ENCODE results near the gene MRPL1. TPM values are rescaled to one million over a fixed set of nuclear protein-coding genes. Genes with fewer than 3 reads are reported as not detected.
"Not testable (repeated sequence)": the region's sequence is repeated elsewhere in the genome, so short reads cannot be mapped to it uniquely, and the experiment has no call there.

The MRPL1 gene
- polyA plus RNA-seq, 1 donor (not counting 4 experiments of a cell fraction or from before 2014, with no cell fraction given): 71.4 TPM

GRCh38 chr4:77930876-77931275 lies 68.2 kb downstream of the MRPL1 start:
- Histone ChIP-seq H3K4me1 (ENCODE audit: control insufficient read depth, extremely low read depth, insufficient read depth, low read length) (peaks cover 18% of the 10 kb centered on the region), H3K9ac (ENCODE audit: control insufficient read depth, extremely low read depth, insufficient read depth, low read length) (no peak overlapping the region), H3K27me3 (ENCODE audit: control insufficient read depth, extremely low read depth, insufficient read depth, low read length) (no peaks in the 10 kb centered on the region), H2AFZ (ENCODE audit: control insufficient read depth, low read length) (no peak overlapping the region), H4K20me1 (ENCODE audit: control insufficient read depth, extremely low read depth, insufficient read depth, low read length) (no peaks in the 10 kb centered on the region), H3K79me2 (ENCODE audit: control insufficient read depth, insufficient read depth, low read length) (no peaks in the 10 kb centered on the region), H3K9me3 (ENCODE audit: control insufficient read depth, low read depth, low read length) (no peaks in the 10 kb centered on the region), H3K9me1 (ENCODE audit: control insufficient read depth, extremely low read depth, insufficient read depth, low read length) (no peaks in the 10 kb centered on the region), H3K4me2 (ENCODE audit: control insufficient read depth, extremely low read depth, insufficient read depth, low read depth, low read length) (no peak overlapping the region), H3K36me3 (ENCODE audit: control insufficient read depth in 2 of 2, extremely low read depth in 1 of 2, insufficient read depth in 2 of 2, low read length in 2 of 2) (peaks cover 2 to 7% of the 10 kb centered on the region in 2 experiments), H3K27ac (ENCODE audit: control insufficient read depth, insufficient read depth, low read length) (peak overlapping the region; percentile 11), H3K4me3 (ENCODE audit: control insufficient read depth in 2 of 3, extremely low read depth in 1 of 3, insufficient read depth in 2 of 3, low read depth in 1 of 3, low read length in 3 of 3) (no peak overlapping the region)
- DNase-seq (ENCODE audit: low read depth, low spot score): no peak
- FAIRE-seq: no peak
- dilution Hi-C loops (cut with MboI; ENCODE audit: extremely low pct_ligation_motif_present, low sequenced_read_pairs): no loop called here
- TF ChIP-seq CTCF (optimal IDR thresholded peaks at IDR 0.05 in 1 of 3, IDR thresholded peaks at IDR 0.05 in 1 of 3, conservative IDR thresholded peaks at IDR 0.05 in 1 of 3; ENCODE audit: extremely low read depth in 1 of 3, insufficient read depth in 2 of 3, low read length in 3 of 3) (no peak), EZH2 (IDR thresholded peaks at IDR 0.05; ENCODE audit: low read length) (no peak)

GRCh38 chr4:77931452-77932135 lies 69.0 kb downstream of the MRPL1 start:
- Histone ChIP-seq H3K4me3 (ENCODE audit: control insufficient read depth in 2 of 3, extremely low read depth in 1 of 3, insufficient read depth in 2 of 3, low read depth in 1 of 3, low read length in 3 of 3) (no peak overlapping the region), H3K27me3 (ENCODE audit: control insufficient read depth, extremely low read depth, insufficient read depth, low read length) (no peaks in the 10 kb centered on the region), H4K20me1 (ENCODE audit: control insufficient read depth, extremely low read depth, insufficient read depth, low read length) (no peaks in the 10 kb centered on the region), H3K4me2 (ENCODE audit: control insufficient read depth, extremely low read depth, insufficient read depth, low read depth, low read length) (no peak overlapping the region), H2AFZ (ENCODE audit: control insufficient read depth, low read length) (no peak overlapping the region), H3K4me1 (ENCODE audit: control insufficient read depth, extremely low read depth, insufficient read depth, low read length) (peaks cover 18% of the 10 kb centered on the region), H3K36me3 (ENCODE audit: control insufficient read depth in 2 of 2, extremely low read depth in 1 of 2, insufficient read depth in 2 of 2, low read length in 2 of 2) (peaks cover 2 to 7% of the 10 kb centered on the region in 2 experiments), H3K79me2 (ENCODE audit: control insufficient read depth, insufficient read depth, low read length) (no peaks in the 10 kb centered on the region), H3K9me3 (ENCODE audit: control insufficient read depth, low read depth, low read length) (no peaks in the 10 kb centered on the region), H3K27ac (ENCODE audit: control insufficient read depth, insufficient read depth, low read length) (peak overlapping the region; percentile 11), H3K9me1 (ENCODE audit: control insufficient read depth, extremely low read depth, insufficient read depth, low read length) (no peaks in the 10 kb centered on the region), H3K9ac (ENCODE audit: control insufficient read depth, extremely low read depth, insufficient read depth, low read length) (no peak overlapping the region)
- DNase-seq (ENCODE audit: low read depth, low spot score) (no peak), FAIRE-seq (no peak)
- no peak for TF ChIP-seq EZH2 (IDR thresholded peaks at IDR 0.05; ENCODE audit: low read length)
- dilution Hi-C loops (cut with MboI; ENCODE audit: extremely low pct_ligation_motif_present, low sequenced_read_pairs): no loop called here

GRCh38 chr4:77938560-77938959 lies 75.9 kb downstream of the MRPL1 start:
- Histone ChIP-seq H3K4me1 (ENCODE audit: control insufficient read depth, extremely low read depth, insufficient read depth, low read length) (no peaks in the 10 kb centered on the region), H3K79me2 (ENCODE audit: control insufficient read depth, insufficient read depth, low read length) (no peaks in the 10 kb centered on the region), H3K4me3 (ENCODE audit: control insufficient read depth in 2 of 3, extremely low read depth in 1 of 3, insufficient read depth in 2 of 3, low read depth in 1 of 3, low read length in 3 of 3) (no peak overlapping the region), H4K20me1 (ENCODE audit: control insufficient read depth, extremely low read depth, insufficient read depth, low read length) (no peaks in the 10 kb centered on the region), H3K9me3 (ENCODE audit: control insufficient read depth, low read depth, low read length) (no peaks in the 10 kb centered on the region), H3K27ac (ENCODE audit: control insufficient read depth, insufficient read depth, low read length) (no peak overlapping the region), H3K4me2 (ENCODE audit: control insufficient read depth, extremely low read depth, insufficient read depth, low read depth, low read length) (no peak overlapping the region), H3K36me3 (ENCODE audit: control insufficient read depth in 2 of 2, extremely low read depth in 1 of 2, insufficient read depth in 2 of 2, low read length in 2 of 2) (peaks cover 0 to 3% of the 10 kb centered on the region in 2 experiments), H3K27me3 (ENCODE audit: control insufficient read depth, extremely low read depth, insufficient read depth, low read length) (no peaks in the 10 kb centered on the region), H3K9ac (ENCODE audit: control insufficient read depth, extremely low read depth, insufficient read depth, low read length) (no peak overlapping the region), H3K9me1 (ENCODE audit: control insufficient read depth, extremely low read depth, insufficient read depth, low read length) (no peaks in the 10 kb centered on the region), H2AFZ (ENCODE audit: control insufficient read depth, low read length) (no peak overlapping the region)
- DNase-seq (ENCODE audit: low read depth, low spot score) (no peak), FAIRE-seq (no peak)
- TF ChIP-seq CTCF (optimal IDR thresholded peaks at IDR 0.05 in 1 of 3, IDR thresholded peaks at IDR 0.05 in 1 of 3, conservative IDR thresholded peaks at IDR 0.05 in 1 of 3; ENCODE audit: extremely low read depth in 1 of 3, insufficient read depth in 2 of 3, low read length in 3 of 3) (no peak), EZH2 (IDR thresholded peaks at IDR 0.05; ENCODE audit: low read length) (no peak)
- dilution Hi-C loops (cut with MboI; ENCODE audit: extremely low pct_ligation_motif_present, low sequenced_read_pairs): no loop called here

GRCh38 chr4:77945929-77946328 lies 83.3 kb downstream of the MRPL1 start:
- H3K79me2 ChIP-seq (ENCODE audit: control insufficient read depth, insufficient read depth, low read length); H2AFZ ChIP-seq (ENCODE audit: control insufficient read depth, low read length); DNase-seq (ENCODE audit: low read depth, low spot score); H3K4me2 ChIP-seq (ENCODE audit: control insufficient read depth, extremely low read depth, insufficient read depth, low read depth, low read length); FAIRE-seq; H3K9me3 ChIP-seq (ENCODE audit: control insufficient read depth, low read depth, low read length); H3K27ac ChIP-seq (ENCODE audit: control insufficient read depth, insufficient read depth, low read length); H3K27me3 ChIP-seq (ENCODE audit: control insufficient read depth, extremely low read depth, insufficient read depth, low read length); H3K9ac ChIP-seq (ENCODE audit: control insufficient read depth, extremely low read depth, insufficient read depth, low read length); H3K9me1 ChIP-seq (ENCODE audit: control insufficient read depth, extremely low read depth, insufficient read depth, low read length); H3K4me1 ChIP-seq (ENCODE audit: control insufficient read depth, extremely low read depth, insufficient read depth, low read length); dilution Hi-C loops (cut with MboI; ENCODE audit: extremely low pct_ligation_motif_present, low sequenced_read_pairs); H4K20me1 ChIP-seq (ENCODE audit: control insufficient read depth, extremely low read depth, insufficient read depth, low read length); H3K36me3 ChIP-seq (ENCODE audit: control insufficient read depth in 2 of 2, extremely low read depth in 1 of 2, insufficient read depth in 2 of 2, low read length in 2 of 2); H3K4me3 ChIP-seq (ENCODE audit: control insufficient read depth in 2 of 3, extremely low read depth in 1 of 3, insufficient read depth in 2 of 3, low read depth in 1 of 3, low read length in 3 of 3): not testable (repeated sequence)
